ENCODE measurements around the gene GOLGA6A.

DNA sequence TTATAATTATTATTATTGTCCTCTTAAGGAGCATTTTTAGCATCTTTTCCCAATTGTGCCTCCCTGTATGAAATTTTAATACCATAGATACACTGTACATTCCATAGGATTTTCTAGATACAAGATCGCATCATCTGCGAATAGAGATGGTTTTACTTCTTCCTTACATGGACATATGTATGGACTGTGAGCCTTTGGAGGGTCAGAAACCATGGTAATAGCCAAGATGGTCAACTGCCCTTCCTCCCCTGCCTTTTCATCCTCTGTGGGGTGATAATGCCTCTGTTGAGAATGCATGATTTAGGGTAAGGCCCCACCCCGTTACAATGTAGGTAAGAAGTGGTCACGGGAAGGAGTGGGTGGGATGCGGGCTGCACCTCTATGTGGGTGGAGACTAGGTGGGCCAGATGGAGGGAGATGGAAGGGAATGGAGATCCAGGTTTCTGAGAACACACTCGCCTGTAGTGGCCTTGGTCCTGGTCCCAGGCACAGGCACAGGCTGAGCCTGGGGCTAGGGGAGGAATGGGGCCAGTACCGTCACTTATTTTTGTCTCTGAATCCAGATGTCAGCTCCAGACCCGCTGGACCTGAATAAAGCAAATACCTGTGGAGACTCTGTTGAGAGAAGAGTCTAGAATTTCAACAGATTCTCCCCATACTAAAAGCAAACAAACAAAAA is 31.7 kb downstream of the GOLGA6A start:
- TF ChIP-seq, protein P1, sequence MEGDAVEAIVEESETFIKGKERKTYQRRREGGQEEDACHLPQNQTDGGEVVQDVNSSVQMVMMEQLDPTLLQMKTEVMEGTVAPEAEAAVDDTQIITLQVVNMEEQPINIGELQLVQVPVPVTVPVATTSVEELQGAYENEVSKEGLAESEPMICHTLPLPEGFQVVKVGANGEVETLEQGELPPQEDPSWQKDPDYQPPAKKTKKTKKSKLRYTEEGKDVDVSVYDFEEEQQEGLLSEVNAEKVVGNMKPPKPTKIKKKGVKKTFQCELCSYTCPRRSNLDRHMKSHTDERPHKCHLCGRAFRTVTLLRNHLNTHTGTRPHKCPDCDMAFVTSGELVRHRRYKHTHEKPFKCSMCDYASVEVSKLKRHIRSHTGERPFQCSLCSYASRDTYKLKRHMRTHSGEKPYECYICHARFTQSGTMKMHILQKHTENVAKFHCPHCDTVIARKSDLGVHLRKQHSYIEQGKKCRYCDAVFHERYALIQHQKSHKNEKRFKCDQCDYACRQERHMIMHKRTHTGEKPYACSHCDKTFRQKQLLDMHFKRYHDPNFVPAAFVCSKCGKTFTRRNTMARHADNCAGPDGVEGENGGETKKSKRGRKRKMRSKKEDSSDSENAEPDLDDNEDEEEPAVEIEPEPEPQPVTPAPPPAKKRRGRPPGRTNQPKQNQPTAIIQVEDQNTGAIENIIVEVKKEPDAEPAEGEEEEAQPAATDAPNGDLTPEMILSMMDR (IDR thresholded peaks at IDR 0.05; ENCODE audit: insufficient read depth, low read length, poor library complexity, severe bottlenecking): no peak
- no peak for TF ChIP-seq EZH2phosphoT487 (conservative IDR thresholded peaks at IDR 0.05; ENCODE audit: low read length)

Data from SU-DHL-6 (cell line).